ENCODE results near the gene CEBPZOS. TPM values are rescaled to one million over a fixed set of nuclear protein-coding genes. Genes with fewer than 3 reads are reported as not detected.
"Not testable (repeated sequence)": the region's sequence is repeated elsewhere in the genome, so short reads cannot be mapped to it uniquely, and the experiment has no call there.

The CEBPZOS gene
- total and polyA plus RNA-seq, 2 of the 8 experiments (the other 6 are each of a cell fraction or from before 2014, with no cell fraction given): 27.3 to 43.5 TPM

GRCh38 chr2:37195862-37196319, 405 bp upstream of the CEBPZOS start:
- peaks cover 5 to 29% (median 12%) of the 10 kb centered on the region in 4 experiments; a peak in 6 of 7 replicates for H3K4me1 ChIP-seq (replicated peaks in 1 of 4; ENCODE audit: control insufficient read depth in 3 of 4, insufficient read depth in 4 of 4, low read length in 3 of 4)
- not testable (repeated sequence) for H2BK12ac ChIP-seq (ENCODE audit: low read depth, low read length); H2BK15ac ChIP-seq (ENCODE audit: low read length); H3K14ac ChIP-seq (ENCODE audit: insufficient read length); H3K23ac ChIP-seq (ENCODE audit: insufficient read length); H3K23me2 ChIP-seq (ENCODE audit: low read depth, low read length); H3K27ac ChIP-seq (ENCODE audit: low read depth, low read length); H4K5ac ChIP-seq (ENCODE audit: insufficient read length, low read depth, low read length); H3K79me1 ChIP-seq (ENCODE audit: low read depth, low read length); H3K27me3 ChIP-seq (replicated peaks in 1 of 4; ENCODE audit: control insufficient read depth in 3 of 4, extremely low read depth in 1 of 4, insufficient read depth in 3 of 4, low read length in 3 of 4); H3K9me3 ChIP-seq (ENCODE audit: insufficient read depth in 2 of 2, low read depth in 1 of 2, low read length in 1 of 2); H4K20me1 ChIP-seq (replicated peaks in 1 of 2; ENCODE audit: control insufficient read depth in 1 of 2, insufficient read depth in 2 of 2, low read length in 2 of 2); FAIRE-seq; H3K56ac ChIP-seq (replicated peaks; ENCODE audit: insufficient read length, low read depth, low read length); H4K91ac ChIP-seq (replicated peaks; ENCODE audit: insufficient read length, low read length); H3K4ac ChIP-seq (replicated peaks; ENCODE audit: insufficient read length, low read depth, low read length); H2BK120ac ChIP-seq (replicated peaks; ENCODE audit: low read depth, low read length); H3K9ac ChIP-seq (replicated peaks in 1 of 4; ENCODE audit: extremely low read depth in 1 of 4, low read depth in 3 of 4, low read length in 3 of 4); H2BK20ac ChIP-seq (ENCODE audit: low read length); H4K8ac ChIP-seq (ENCODE audit: extremely low read depth, insufficient read depth, low read length); H2AFZ ChIP-seq (ENCODE audit: low read length); H2BK5ac ChIP-seq (ENCODE audit: low read depth, low read length); H3K18ac ChIP-seq (ENCODE audit: extremely low read depth, low read length); H2AK5ac ChIP-seq (ENCODE audit: low read depth, low read length); DNase-seq (ENCODE audit: low read depth in 1 of 2, low spot score in 2 of 2)
- CTCF ChIA-PET (ENCODE audit: partially characterized antibody): interaction anchor here (0.6 to 8.8 kb wide), 2 partner anchors 28 to 861 kb away, joined by 3 to 48 read pairs; no protein-coding TSS in a partner anchor
- H3K79me2 ChIP-seq (ENCODE audit: control insufficient read depth in 1 of 2, insufficient read depth in 2 of 2, low read length in 2 of 2): peaks cover 5 to 29% of the 10 kb centered on the region in 2 experiments; a peak in 3 of 4 replicates
- H3K4me2 ChIP-seq (ENCODE audit: insufficient read depth in 1 of 2, low read depth in 2 of 2, low read length in 2 of 2): peak overlapping the region; percentile 48 to 76
- POLR2A ChIA-PET (ENCODE audit: partially characterized antibody): interaction anchor here (1.4 to 1.6 kb wide), 3 partner anchors 9 to 16 kb away, joined by 3 to 7 read pairs (median 4); no protein-coding TSS in a partner anchor
- H3K36me3 ChIP-seq (ENCODE audit: control insufficient read depth in 2 of 4, insufficient read depth in 4 of 4, low read length in 3 of 4): peaks cover 0 to 12% (median 3%) of the 10 kb centered on the region in 4 experiments; a peak in 1 of 8 replicates
- 92% methylated on average over 20 of the region's 20 CpGs; no CpG with 5 or more reads in 1 of the 2 experiments for WGBS, 2 experiments (ENCODE audit: extremely low coverage in 1 of 2, insufficient coverage in 1 of 2, insufficient read length in 1 of 2, insufficient replicate concordance in 2 of 2, low coverage in 1 of 2, low lambda C conversion rate in 2 of 2, missing lambda C conversion rate in 1 of 2)
- peak overlapping the region in 3 of 4 experiments; percentile 65 to 87 (median 72); a peak in 4 of 8 replicates for H3K4me3 ChIP-seq (ENCODE audit: extremely low read depth in 1 of 4, insufficient read depth in 2 of 4, low read depth in 3 of 4, low read length in 4 of 4)

Data from H1 (cell line).